Smooth muscle cell (in vitro differentiated cells): ENCODE data around the gene HSD17B13. TPM values are rescaled to one million over a fixed set of nuclear protein-coding genes. Genes with fewer than 3 reads are reported as not detected.

Experiments used
- DNase-seq: peaks from one replicate; lab custom pipeline; 2025; ENCODE audit not compliant: unreplicated experiment; lab: John Stamatoyannopoulos, UW
- H2AFZ ChIP-seq: fragments of 200-600 bp; sonication (generic); 2 replicates; pipeline ENCODE4 v1.6.0; 2016; ENCODE audit warnings: antibody characterized with exemption, low read depth, mild to moderate bottlenecking
- H3F3A ChIP-seq: fragments of 200-600 bp; sonication (generic); 2 replicates; pipeline ENCODE4 v1.6.0; 2017; ENCODE audit warnings: antibody characterized with exemption, low read depth
- H3K27ac ChIP-seq: fragments of 200-600 bp; sonication (generic); 2 replicates; pipeline ENCODE4 v1.5.1; 2016; ENCODE audit warnings: low read depth, mild to moderate bottlenecking
- H3K27me3 ChIP-seq: fragments of 200-600 bp; sonication (generic); 2 replicates; pipeline ENCODE4 v1.6.1; 2016; ENCODE audit warnings: low read depth, mild to moderate bottlenecking
- H3K36me3 ChIP-seq: fragments of 200-600 bp; sonication (generic); 2 replicates; pipeline ENCODE4 v1.5.1; 2016; ENCODE audit warnings: low read depth
- H3K4me1 ChIP-seq: fragments of 200-600 bp; sonication (generic); 2 replicates; pipeline ENCODE4 v1.5.1; 2016; ENCODE audit warnings: low read depth
- H3K4me2 ChIP-seq: fragments of 200-600 bp; sonication (generic); 2 replicates; pipeline ENCODE4 v1.6.0; 2016; ENCODE audit warnings: mild to moderate bottlenecking
- H3K4me3 ChIP-seq: fragments of 200-600 bp; sonication (generic); 2 replicates; pipeline ENCODE4 v1.5.1; 2016; ENCODE audit warnings: mild to moderate bottlenecking
- H3K79me2 ChIP-seq: fragments of 200-600 bp; sonication (generic); 2 replicates; pipeline ENCODE4 v1.6.0; 2016; ENCODE audit warnings: low read depth, mild to moderate bottlenecking
- H3K9ac ChIP-seq: fragments of 200-600 bp; sonication (generic); 2 replicates; pipeline ENCODE4 v1.6.0; 2016; ENCODE audit warnings: low read depth
- H3K9me3 ChIP-seq: fragments of 200-600 bp; sonication (generic); replicated peaks from 2 replicates; pipeline ENCODE4 v1.5.1; 2016; ENCODE audit warnings: low read depth
- H4K20me1 ChIP-seq: fragments of 200-600 bp; sonication (generic); 2 replicates; pipeline ENCODE4 v1.6.0; 2016; ENCODE audit warnings: low read depth
- WGBS: methylation state at CpG from one replicate; pipeline ENCODE4 v1.1.7; 2016; ENCODE audit warnings: low lambda C conversion rate; 5-methylcytosine and 5-hydroxymethylcytosine counted together
- polyA plus RNA-seq: library from polyadenylated mRNA; unstranded; fragments of >200 nt; fragmentation: Nextera tagmentation; extraction: Ambion mirVana; gene quantifications from 2 replicates; pipeline ENCODE4 v1.2.1, GENCODE V29; 2016
- total RNA-seq: library from RNA; depleted of rRNA; stranded (reverse); fragments of >200 nt; gene quantifications from 2 replicates; pipeline ENCODE4 v1.2.3, GENCODE V29; 2014
- TF ChIP-seq, protein P1 (sequence below): fragments of 200-600 bp; sonication (generic); IDR thresholded peaks from 2 replicates; pipeline ENCODE4 v1.5.1; 2017; ENCODE audit warnings: borderline replicate concordance, mild to moderate bottlenecking, antibody characterized with exemption; ENCODE audit not compliant: insufficient read depth, poor library complexity, severe bottlenecking

The HSD17B13 gene
- total and polyA plus RNA-seq, 2 experiments from 2014 or later, result not detected

DNA sequence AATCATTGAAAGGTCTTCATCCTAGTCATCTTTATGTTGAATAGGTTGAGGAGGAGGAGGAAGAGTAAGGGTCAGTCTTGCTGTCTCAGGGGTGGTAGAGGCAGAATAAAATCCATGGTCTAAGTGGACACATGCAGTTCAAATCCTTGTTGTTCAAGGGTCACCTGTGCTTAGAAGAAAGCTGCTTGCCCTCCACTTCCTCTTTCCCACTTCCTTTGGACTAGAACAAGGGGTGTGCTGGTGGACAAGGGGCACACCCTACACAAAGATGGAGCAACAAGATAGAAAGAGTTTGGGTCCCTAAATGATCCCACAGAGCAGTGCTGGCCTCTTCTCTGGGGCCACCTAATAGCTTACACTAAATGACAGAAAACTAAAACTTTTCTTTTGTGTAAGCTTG, 47.9 kb downstream of the HSD17B13 start:
- H3K79me2 ChIP-seq, result no peaks in the 10 kb centered on the region
- H3K4me3 ChIP-seq, result no peak overlapping the region
- no peaks in the 10 kb centered on the region for H3K9me3 ChIP-seq
- no peak overlapping the region for H3K9ac ChIP-seq
- TF ChIP-seq, protein P1, sequence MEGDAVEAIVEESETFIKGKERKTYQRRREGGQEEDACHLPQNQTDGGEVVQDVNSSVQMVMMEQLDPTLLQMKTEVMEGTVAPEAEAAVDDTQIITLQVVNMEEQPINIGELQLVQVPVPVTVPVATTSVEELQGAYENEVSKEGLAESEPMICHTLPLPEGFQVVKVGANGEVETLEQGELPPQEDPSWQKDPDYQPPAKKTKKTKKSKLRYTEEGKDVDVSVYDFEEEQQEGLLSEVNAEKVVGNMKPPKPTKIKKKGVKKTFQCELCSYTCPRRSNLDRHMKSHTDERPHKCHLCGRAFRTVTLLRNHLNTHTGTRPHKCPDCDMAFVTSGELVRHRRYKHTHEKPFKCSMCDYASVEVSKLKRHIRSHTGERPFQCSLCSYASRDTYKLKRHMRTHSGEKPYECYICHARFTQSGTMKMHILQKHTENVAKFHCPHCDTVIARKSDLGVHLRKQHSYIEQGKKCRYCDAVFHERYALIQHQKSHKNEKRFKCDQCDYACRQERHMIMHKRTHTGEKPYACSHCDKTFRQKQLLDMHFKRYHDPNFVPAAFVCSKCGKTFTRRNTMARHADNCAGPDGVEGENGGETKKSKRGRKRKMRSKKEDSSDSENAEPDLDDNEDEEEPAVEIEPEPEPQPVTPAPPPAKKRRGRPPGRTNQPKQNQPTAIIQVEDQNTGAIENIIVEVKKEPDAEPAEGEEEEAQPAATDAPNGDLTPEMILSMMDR, result no peak
- H3K27me3 ChIP-seq, result peaks cover 3% of the 10 kb centered on the region
- no peaks in the 10 kb centered on the region for H3F3A ChIP-seq
- H3K36me3 ChIP-seq, result no peaks in the 10 kb centered on the region
- no peak overlapping the region for H2AFZ ChIP-seq
- H3K27ac ChIP-seq, result no peak overlapping the region
- no peaks in the 10 kb centered on the region for H3K4me1 ChIP-seq
- DNase-seq, result no peak
- no peak overlapping the region for H3K4me2 ChIP-seq
- H4K20me1 ChIP-seq, result no peaks in the 10 kb centered on the region

DNA sequence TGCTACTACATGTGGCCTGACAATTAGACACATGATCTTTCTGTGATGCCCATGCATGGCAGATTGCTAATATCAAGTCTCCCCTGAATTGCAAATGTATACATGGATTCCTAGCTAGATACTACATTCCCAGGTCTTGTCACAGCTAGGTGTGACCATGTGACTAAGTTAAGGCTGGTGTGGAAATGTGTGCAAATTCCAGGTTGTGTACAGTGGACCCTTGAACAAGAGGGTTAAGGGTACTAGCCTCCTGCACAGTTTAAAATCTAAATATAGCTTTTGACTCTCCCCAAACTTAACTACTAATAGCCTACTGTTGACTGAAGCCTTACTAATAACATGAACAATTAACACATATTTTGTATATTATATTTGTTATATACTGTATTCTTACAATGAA, 48.4 kb downstream of the HSD17B13 start:
- Histone ChIP-seq H3F3A (no peaks in the 10 kb centered on the region), H4K20me1 (no peaks in the 10 kb centered on the region), H3K4me3 (no peak overlapping the region), H3K4me2 (no peak overlapping the region), H3K9ac (no peak overlapping the region), H3K9me3 (no peaks in the 10 kb centered on the region), H3K79me2 (no peaks in the 10 kb centered on the region), H2AFZ (no peak overlapping the region), H3K27ac (no peak overlapping the region), H3K4me1 (no peaks in the 10 kb centered on the region), H3K36me3 (no peaks in the 10 kb centered on the region), H3K27me3 (peaks cover 3% of the 10 kb centered on the region)
- TF ChIP-seq, protein P1, result no peak
- DNase-seq, result no peak

DNA sequence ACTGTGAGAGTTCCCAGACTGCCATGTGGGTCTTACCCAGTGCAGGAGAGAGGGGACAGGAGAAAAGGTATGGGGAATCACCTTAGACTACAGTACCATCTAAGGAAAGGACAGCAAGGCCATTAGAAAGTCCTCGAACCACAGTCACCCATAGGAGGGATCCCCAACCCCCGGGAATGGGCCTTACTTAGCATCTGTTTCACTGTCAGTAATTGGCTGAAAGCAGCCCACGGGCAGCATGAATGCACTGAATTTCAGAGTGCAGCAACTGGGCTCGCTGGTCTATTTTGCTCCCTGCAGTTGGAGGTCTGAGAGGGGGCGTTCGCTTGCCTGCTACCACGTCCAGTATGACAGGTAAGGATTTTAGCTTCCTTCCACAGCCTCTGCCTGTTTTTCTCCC, 51.9 kb downstream of the HSD17B13 start:
- Histone ChIP-seq H3K79me2 (no peaks in the 10 kb centered on the region), H3K9me3 (no peaks in the 10 kb centered on the region), H3K4me1 (no peaks in the 10 kb centered on the region), H3K4me3 (no peak overlapping the region), H3K9ac (no peak overlapping the region), H3K27ac (no peak overlapping the region), H3K27me3 (peaks cover 3% of the 10 kb centered on the region), H2AFZ (no peak overlapping the region), H3K4me2 (no peak overlapping the region), H4K20me1 (no peaks in the 10 kb centered on the region), H3K36me3 (no peaks in the 10 kb centered on the region), H3F3A (no peaks in the 10 kb centered on the region)
- WGBS, result 67% methylated on average over 7 of the region's 7 CpGs
- no peak for DNase-seq
- TF ChIP-seq, protein P1, result no peak

DNA sequence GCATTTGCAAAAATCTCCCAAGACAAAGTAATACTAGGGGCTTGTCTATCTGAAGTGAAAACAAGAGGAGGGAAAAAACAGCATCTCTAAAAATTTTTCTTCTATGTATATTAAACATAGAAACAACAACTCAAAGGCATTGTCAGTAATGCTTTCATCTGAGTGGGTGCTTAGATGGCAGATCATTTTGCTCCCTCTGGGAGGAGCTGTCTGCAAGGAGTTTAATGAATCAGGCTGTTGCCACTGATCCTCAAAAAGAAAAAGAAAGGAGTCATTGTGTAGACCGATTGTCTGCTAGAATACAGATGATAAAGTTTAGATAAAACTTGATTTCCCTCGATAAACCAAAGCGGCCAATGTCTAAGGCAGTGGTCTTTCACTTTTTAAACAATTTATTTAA, 52.5 kb downstream of the HSD17B13 start:
- H3K4me1 ChIP-seq, result no peaks in the 10 kb centered on the region
- H3K79me2 ChIP-seq, result no peaks in the 10 kb centered on the region
- no peak overlapping the region for H3K9ac ChIP-seq
- TF ChIP-seq, protein P1, result peak; percentile 37
- H4K20me1 ChIP-seq, result no peaks in the 10 kb centered on the region
- H3K27ac ChIP-seq, result no peak overlapping the region
- H3K4me2 ChIP-seq, result no peak overlapping the region
- H3K27me3 ChIP-seq, result peaks cover 3% of the 10 kb centered on the region
- WGBS, result 30% methylated on average over 3 of the region's 3 CpGs
- H3K4me3 ChIP-seq, result no peak overlapping the region
- H2AFZ ChIP-seq, result no peak overlapping the region
- no peaks in the 10 kb centered on the region for H3K9me3 ChIP-seq
- H3F3A ChIP-seq, result no peaks in the 10 kb centered on the region
- no peak for DNase-seq
- no peaks in the 10 kb centered on the region for H3K36me3 ChIP-seq
